Smooth muscle cell (in vitro differentiated cells): Measurements from ENCODE around the gene SEZ6L. TPM values are rescaled to one million over a fixed set of nuclear protein-coding genes. Genes with fewer than 3 reads are reported as not detected.

Experiments
- DNase-seq: peaks from one replicate; lab custom pipeline; 2025; ENCODE audit not compliant: unreplicated experiment; lab: John Stamatoyannopoulos, UW
- H2AFZ ChIP-seq: fragments of 200-600 bp; sonication (generic); 2 replicates; pipeline ENCODE4 v1.6.0; 2016; ENCODE audit warnings: antibody characterized with exemption, low read depth, mild to moderate bottlenecking
- H3F3A ChIP-seq: fragments of 200-600 bp; sonication (generic); 2 replicates; pipeline ENCODE4 v1.6.0; 2017; ENCODE audit warnings: antibody characterized with exemption, low read depth
- H3K27ac ChIP-seq: fragments of 200-600 bp; sonication (generic); 2 replicates; pipeline ENCODE4 v1.5.1; 2016; ENCODE audit warnings: low read depth, mild to moderate bottlenecking
- H3K27me3 ChIP-seq: fragments of 200-600 bp; sonication (generic); 2 replicates; pipeline ENCODE4 v1.6.1; 2016; ENCODE audit warnings: low read depth, mild to moderate bottlenecking
- H3K36me3 ChIP-seq: fragments of 200-600 bp; sonication (generic); 2 replicates; pipeline ENCODE4 v1.5.1; 2016; ENCODE audit warnings: low read depth
- H3K4me1 ChIP-seq: fragments of 200-600 bp; sonication (generic); 2 replicates; pipeline ENCODE4 v1.5.1; 2016; ENCODE audit warnings: low read depth
- H3K4me2 ChIP-seq: fragments of 200-600 bp; sonication (generic); 2 replicates; pipeline ENCODE4 v1.6.0; 2016; ENCODE audit warnings: mild to moderate bottlenecking
- H3K4me3 ChIP-seq: fragments of 200-600 bp; sonication (generic); 2 replicates; pipeline ENCODE4 v1.5.1; 2016; ENCODE audit warnings: mild to moderate bottlenecking
- H3K79me2 ChIP-seq: fragments of 200-600 bp; sonication (generic); 2 replicates; pipeline ENCODE4 v1.6.0; 2016; ENCODE audit warnings: low read depth, mild to moderate bottlenecking
- H3K9ac ChIP-seq: fragments of 200-600 bp; sonication (generic); 2 replicates; pipeline ENCODE4 v1.6.0; 2016; ENCODE audit warnings: low read depth
- H3K9me3 ChIP-seq: fragments of 200-600 bp; sonication (generic); replicated peaks from 2 replicates; pipeline ENCODE4 v1.5.1; 2016; ENCODE audit warnings: low read depth
- H4K20me1 ChIP-seq: fragments of 200-600 bp; sonication (generic); 2 replicates; pipeline ENCODE4 v1.6.0; 2016; ENCODE audit warnings: low read depth
- CTCF ChIP-seq: fragments of 200-600 bp; sonication (generic); IDR thresholded peaks from 2 replicates; pipeline ENCODE4 v1.5.1; 2017; ENCODE audit warnings: borderline replicate concordance, mild to moderate bottlenecking, antibody characterized with exemption; ENCODE audit not compliant: insufficient read depth, poor library complexity, severe bottlenecking
- WGBS: methylation state at CpG from one replicate; pipeline ENCODE4 v1.1.7; 2016; ENCODE audit warnings: low lambda C conversion rate; 5-methylcytosine and 5-hydroxymethylcytosine counted together
- polyA plus RNA-seq: library from polyadenylated mRNA; unstranded; fragments of >200 nt; fragmentation: Nextera tagmentation; extraction: Ambion mirVana; gene quantifications from 2 replicates; pipeline ENCODE4 v1.2.1, GENCODE V29; 2016
- total RNA-seq: library from RNA; depleted of rRNA; stranded (reverse); fragments of >200 nt; gene quantifications from 2 replicates; pipeline ENCODE4 v1.2.3, GENCODE V29; 2014

The SEZ6L gene
- total and polyA plus RNA-seq, 2 experiments from 2014 or later = 2.1 TPM

DNA sequence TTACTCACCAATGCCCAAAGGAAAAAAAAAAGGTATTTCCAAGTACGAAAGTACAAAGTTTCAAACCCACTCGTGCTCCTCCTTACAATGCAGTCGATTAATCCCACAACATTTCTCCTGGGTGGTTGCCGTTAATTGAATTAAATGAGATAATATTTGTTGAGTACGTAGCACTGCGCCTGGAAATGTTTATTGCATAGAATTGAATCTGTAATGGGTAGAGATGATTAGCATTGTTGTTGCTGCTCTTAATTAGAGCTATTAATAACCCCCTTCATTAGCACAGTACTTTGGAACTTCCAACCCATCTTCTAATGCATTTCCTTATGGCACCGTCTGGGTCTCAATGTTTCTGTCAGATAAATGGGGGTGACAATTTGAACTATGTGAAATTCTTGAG is 77.3 kb downstream of the SEZ6L start:
- Histone ChIP-seq H3K9me3 (no peaks in the 10 kb centered on the region), H2AFZ (no peak overlapping the region), H3K36me3 (no peaks in the 10 kb centered on the region), H3K27ac (no peak overlapping the region), H3K4me2 (no peak overlapping the region), H3K79me2 (no peaks in the 10 kb centered on the region), H3F3A (no peaks in the 10 kb centered on the region), H3K4me1 (no peaks in the 10 kb centered on the region), H3K4me3 (no peak overlapping the region), H3K27me3 (peaks cover 16% of the 10 kb centered on the region), H3K9ac (no peak overlapping the region), H4K20me1 (no peaks in the 10 kb centered on the region)
- WGBS = 82% methylated on average over 7 of the region's 7 CpGs
- DNase-seq = no peak
- no peak for TF ChIP-seq CTCF

- no peak for TF ChIP-seq CTCF
- Histone ChIP-seq H4K20me1 (no peaks in the 10 kb centered on the region), H3K9me3 (no peaks in the 10 kb centered on the region), H3K36me3 (no peaks in the 10 kb centered on the region), H2AFZ (no peak overlapping the region), H3K79me2 (no peaks in the 10 kb centered on the region), H3K4me2 (no peak overlapping the region), H3K4me3 (no peak overlapping the region), H3K27ac (no peak overlapping the region), H3K4me1 (no peaks in the 10 kb centered on the region), H3K27me3 (peaks cover 5% of the 10 kb centered on the region), H3K9ac (no peak overlapping the region), H3F3A (no peaks in the 10 kb centered on the region)
- 91% methylated on average over 5 of the region's 5 CpGs for WGBS
- DNase-seq = no peak
Measured at GRCh38 chr22:26251869-26252268, 82.6 kb downstream of the SEZ6L start.

DNA sequence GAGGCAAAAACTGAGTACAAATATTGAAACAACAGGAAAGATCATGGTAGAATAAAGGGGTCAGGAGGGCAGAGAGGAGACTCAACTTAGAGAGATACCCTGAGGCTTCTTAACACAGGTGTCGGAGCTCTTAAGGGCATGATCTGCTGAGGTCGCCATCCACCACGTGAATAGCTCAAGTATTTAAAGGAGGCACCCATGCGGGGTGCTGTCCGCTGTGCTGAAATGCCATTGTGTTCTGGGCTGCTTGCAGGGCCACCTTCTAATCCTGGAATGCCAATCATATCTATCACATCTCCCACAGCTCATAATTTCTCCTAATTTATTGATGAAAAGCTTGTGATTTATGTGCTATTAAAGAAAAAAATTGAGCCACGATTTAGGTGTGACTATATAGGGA is 90.2 kb downstream of the SEZ6L start:
- H3K4me3 ChIP-seq = no peak overlapping the region
- no peaks in the 10 kb centered on the region for H3K36me3 ChIP-seq
- H3K4me2 ChIP-seq = no peak overlapping the region
- H3K4me1 ChIP-seq = no peaks in the 10 kb centered on the region
- no peaks in the 10 kb centered on the region for H3K79me2 ChIP-seq
- H2AFZ ChIP-seq = no peak overlapping the region
- no peak overlapping the region for H3K9ac ChIP-seq
- no peaks in the 10 kb centered on the region for H3F3A ChIP-seq
- DNase-seq = no peak
- H3K27ac ChIP-seq = no peak overlapping the region
- H3K9me3 ChIP-seq = no peaks in the 10 kb centered on the region
- H3K27me3 ChIP-seq = peaks cover 18% of the 10 kb centered on the region
- 7% methylated on average over 6 of the region's 6 CpGs for WGBS
- TF ChIP-seq CTCF = no peak
- no peaks in the 10 kb centered on the region for H4K20me1 ChIP-seq

DNA sequence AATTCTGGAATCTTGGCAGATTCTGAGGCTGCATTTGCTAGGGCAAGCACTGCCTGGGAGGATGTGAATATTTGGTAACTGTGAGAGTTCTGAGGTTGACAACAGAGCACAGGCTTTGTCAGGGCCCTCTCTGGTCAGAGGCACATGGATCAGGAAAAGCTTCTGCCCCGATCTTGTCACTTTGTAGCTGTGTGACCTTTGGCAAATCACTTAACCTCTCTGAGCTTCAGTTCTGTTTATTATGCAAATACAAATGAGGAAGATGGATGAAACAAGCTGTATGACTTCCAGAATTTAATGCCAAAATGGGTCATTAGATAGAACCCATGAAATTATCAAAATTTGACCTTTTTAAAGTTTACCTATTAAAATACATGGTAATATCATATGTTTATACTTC is 94.9 kb downstream of the SEZ6L start:
- Histone ChIP-seq H3K9ac (no peak overlapping the region), H3K79me2 (no peaks in the 10 kb centered on the region), H3K9me3 (no peaks in the 10 kb centered on the region), H2AFZ (no peak overlapping the region), H3K27ac (no peak overlapping the region), H3K4me3 (no peak overlapping the region), H3K36me3 (no peaks in the 10 kb centered on the region), H3K4me2 (no peak overlapping the region), H3K4me1 (no peaks in the 10 kb centered on the region), H4K20me1 (no peaks in the 10 kb centered on the region), H3K27me3 (peaks cover 19% of the 10 kb centered on the region), H3F3A (no peaks in the 10 kb centered on the region)
- WGBS = 31% methylated on average over 1 of the region's 1 CpG
- no peak for TF ChIP-seq CTCF
- no peak for DNase-seq
